LNCAP (cell line): Measurements from ENCODE around the gene MFSD6L.

ENCODE experiments used
- CTCF ChIP-seq: fragments of 450-650 bp; IDR thresholded peaks from 2 replicates; pipeline ENCODE4 v1.5.1; 2017; ENCODE audit warnings: mild to moderate bottlenecking

MFSD6L gene

GRCh38 chr17:8821446-8822105 is 22.4 kb upstream of the MFSD6L start:
- no peak for TF ChIP-seq CTCF

DNA sequence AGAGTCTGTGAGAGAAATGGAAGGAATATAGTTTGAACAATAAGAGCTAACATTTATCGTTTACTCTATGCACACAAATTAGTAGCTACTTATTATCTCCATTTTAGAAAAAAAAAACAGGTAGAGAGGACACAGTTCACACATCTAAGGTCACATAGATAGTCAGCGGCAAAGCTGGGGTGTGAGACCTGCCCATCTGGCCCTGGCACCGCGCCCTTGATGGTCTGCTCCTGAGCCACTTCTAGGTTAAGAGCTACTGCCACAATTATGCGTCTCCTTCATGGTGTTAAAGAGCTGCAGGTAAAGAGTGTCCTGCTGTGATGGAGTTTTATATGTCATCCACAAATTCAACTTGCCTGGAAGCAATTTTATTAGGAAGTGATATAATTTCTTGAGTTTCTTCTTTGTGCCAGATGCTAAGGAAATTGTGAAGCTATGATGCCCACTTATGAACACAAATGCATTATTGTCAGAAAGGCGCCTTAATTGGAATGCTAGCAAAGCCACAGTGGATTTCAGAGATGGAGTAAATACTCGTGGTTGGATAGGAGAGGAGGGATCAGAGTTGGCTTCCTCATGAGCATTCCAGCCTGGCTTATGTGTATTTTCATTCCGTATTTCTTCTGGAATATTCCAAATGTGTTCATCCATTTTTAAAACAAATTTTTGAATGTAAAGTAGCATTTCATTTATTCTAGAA is 21.3 kb upstream of the MFSD6L start:
- no peak for TF ChIP-seq CTCF

DNA sequence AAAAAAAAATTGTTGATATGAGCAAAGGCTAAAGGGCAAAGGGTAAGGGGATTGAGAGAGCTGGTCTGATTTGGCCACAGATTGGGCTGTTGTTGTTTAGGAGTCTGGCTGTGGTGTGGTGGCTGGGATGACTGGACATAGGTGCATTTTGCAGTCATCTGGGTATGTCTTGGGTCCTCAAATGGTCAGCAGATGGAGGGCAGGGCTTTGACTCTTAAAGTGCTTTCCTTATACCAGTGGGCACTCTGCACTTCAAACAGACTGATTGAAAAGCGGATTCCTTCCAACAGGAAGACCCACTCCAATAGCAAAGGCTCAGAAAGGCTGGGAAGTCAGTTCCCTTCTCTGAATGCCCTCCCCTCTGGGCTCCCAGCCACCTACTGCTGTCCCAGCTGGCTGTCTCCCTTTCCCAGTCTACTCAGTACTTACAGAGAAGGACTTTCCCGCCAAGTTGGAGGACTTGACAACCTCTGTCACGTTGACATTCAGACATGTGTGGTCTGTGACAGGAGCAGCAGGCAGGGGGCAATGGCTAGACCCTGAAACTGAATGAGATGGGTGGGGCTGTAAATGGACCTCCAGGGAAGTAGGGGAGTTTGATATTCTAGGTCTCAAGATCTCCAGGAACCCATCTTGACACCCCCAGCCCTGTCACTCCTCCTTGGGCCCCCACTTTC is 19.6 kb upstream of the MFSD6L start:
- no peak for TF ChIP-seq CTCF

DNA sequence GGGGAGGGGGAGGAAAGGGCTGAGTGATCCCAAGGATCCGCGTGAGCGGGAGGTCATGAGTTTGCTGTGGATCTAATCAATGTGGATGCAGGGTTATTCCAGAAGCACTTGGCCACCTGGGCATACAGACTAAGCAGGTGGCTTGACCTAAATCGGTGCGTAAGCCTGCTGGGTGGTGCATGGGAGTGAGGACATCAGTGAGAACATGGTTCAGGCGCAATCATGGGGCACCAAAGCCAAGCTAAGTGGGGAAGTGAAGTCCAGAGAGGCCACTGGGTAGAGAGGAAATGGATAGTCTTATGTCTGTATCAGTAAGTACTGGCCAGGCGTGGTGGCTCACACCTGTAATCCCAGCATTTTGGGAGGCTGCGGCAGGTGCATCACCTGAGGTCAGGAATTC is 18.9 kb upstream of the MFSD6L start:
- TF ChIP-seq CTCF = no peak

DNA sequence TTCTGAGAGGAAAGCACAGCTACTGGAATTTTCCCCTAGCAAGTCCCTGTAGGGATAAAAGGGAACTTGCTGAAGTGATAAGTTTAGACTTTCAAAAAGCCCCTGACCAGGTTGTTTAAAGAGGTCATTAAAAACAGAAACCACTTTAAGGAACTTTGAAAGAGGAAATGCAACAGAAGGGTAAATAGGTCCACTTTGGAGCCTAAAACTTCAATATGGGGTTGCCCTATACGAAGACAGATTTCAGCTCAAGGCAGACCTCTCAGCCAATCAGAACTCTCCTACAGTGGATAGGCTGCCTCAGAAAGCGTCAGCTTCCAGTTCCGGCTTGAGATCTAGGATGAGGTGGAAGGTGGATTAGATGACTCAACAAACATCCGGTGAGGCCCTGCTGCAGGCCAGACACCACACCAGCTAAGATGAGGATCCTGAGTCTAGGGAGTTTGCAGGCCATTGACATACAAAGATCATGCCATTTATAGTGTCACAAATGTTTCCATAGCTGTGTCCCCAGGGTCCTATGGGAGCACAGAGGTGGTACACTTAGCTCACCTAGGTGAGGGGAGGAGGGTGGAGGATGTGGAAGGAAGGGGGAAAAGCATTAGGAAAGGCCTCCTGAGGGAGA is 7.9 kb upstream of the MFSD6L start:
- TF ChIP-seq CTCF = no peak

GRCh38 chr17:8806253-8806925 is 7.2 kb upstream of the MFSD6L start:
- TF ChIP-seq CTCF = no peak
